Mucosa of stomach (tissue), 1 donor: ENCODE data around the gene NASP.

Experiments
- H3K27me3 ChIP-seq: one replicate; pipeline ENCODE4 v1.7.0; 2013; ENCODE audit warnings: mild to moderate bottlenecking, low read length; ENCODE audit not compliant: control insufficient read depth, insufficient read depth
- H3K36me3 ChIP-seq: one replicate; pipeline ENCODE4 v1.7.0; 2013; ENCODE audit warnings: low read length; ENCODE audit not compliant: control insufficient read depth, insufficient read depth
- H3K4me1 ChIP-seq: one replicate; pipeline ENCODE4 v1.7.0; 2013; ENCODE audit warnings: mild to moderate bottlenecking, low read length; ENCODE audit not compliant: control insufficient read depth, insufficient read depth
- H3K4me3 ChIP-seq: one replicate; pipeline ENCODE4 v1.7.0; 2013; ENCODE audit warnings: low read length
- H3K9ac ChIP-seq: one replicate; pipeline ENCODE4 v1.7.0; 2013; ENCODE audit warnings: mild to moderate bottlenecking, low read length, moderate library complexity
- H3K9me3 ChIP-seq: one replicate; pipeline ENCODE4 v1.7.0; 2013; ENCODE audit warnings: mild to moderate bottlenecking, low read length, moderate library complexity; ENCODE audit not compliant: control insufficient read depth
- donor health status: Pancreatic carcinoma.

The NASP gene

DNA sequence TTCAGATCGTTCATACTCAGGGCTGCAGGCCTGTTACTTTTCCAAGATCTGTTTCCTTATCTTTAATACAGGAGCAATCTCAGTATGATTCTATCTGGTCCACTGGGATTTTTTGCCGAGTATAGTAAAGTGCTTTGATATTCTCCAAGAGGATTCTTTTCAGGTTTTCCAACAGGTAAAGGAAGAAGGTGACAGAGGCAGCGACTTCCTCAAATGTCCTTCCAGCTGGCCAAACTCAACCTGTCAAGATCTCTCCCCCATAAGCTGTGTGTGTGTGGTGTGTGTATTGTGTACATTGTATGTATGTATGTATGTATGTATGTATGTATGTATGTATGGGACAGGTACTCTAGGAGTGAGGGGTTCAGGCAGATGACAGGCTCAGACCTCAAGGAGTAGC lies 32.2 kb upstream of the NASP start:
- peak overlapping the region; percentile 84 for H3K9ac ChIP-seq
- H3K4me1 ChIP-seq: peaks cover 28% of the 10 kb centered on the region
- H3K36me3 ChIP-seq: no peaks in the 10 kb centered on the region
- H3K27me3 ChIP-seq: no peaks in the 10 kb centered on the region
- peak overlapping the region; percentile 83 for H3K4me3 ChIP-seq
- no peaks in the 10 kb centered on the region for H3K9me3 ChIP-seq

DNA sequence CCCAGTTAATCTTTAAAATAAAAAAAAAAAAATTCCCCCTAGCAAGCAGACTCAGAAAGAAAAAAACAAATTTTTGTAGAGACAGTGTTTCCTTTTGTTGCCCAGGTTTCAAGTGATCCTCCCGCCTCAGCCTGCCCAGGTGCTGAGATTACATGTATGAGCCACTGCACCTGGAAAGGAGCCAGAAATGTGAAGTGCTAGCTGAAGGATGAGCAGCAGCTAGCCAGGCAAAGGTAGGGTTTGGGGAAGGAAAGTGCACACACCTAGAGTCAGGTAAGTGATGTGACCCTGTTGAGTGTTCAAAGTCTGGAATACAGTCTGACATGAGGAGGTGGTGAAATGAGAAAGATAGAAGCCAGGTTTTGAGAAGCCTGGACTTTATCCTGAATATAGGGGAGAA lies 31.5 kb upstream of the NASP start:
- peak overlapping the region; percentile 84 for H3K9ac ChIP-seq
- no peaks in the 10 kb centered on the region for H3K36me3 ChIP-seq
- H3K4me1 ChIP-seq: peaks cover 33% of the 10 kb centered on the region
- H3K9me3 ChIP-seq: no peaks in the 10 kb centered on the region
- H3K27me3 ChIP-seq: no peaks in the 10 kb centered on the region
- H3K4me3 ChIP-seq: peak overlapping the region; percentile 83

DNA sequence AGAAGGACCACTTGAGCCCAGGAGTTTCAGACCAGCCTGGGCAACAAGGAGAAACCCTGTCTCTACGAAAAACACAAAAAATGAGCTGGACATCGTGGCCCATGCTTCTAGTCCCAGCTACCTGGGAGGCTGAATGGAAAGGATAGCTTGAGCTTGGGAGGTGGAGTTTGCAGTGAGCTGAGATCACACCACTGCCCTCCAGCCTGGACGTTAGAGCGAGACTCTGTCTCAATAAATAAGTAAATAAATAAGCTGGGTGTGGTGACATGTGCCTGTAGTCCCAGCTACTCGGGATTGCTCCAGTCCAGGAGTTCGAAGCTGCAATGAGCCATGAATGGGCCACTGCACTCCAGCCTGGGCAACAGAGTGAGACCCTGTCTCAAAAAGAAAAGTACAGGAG lies 29.6 kb upstream of the NASP start:
- Histone ChIP-seq H3K4me3 (no peak overlapping the region), H3K4me1 (peaks cover 37% of the 10 kb centered on the region), H3K36me3 (no peaks in the 10 kb centered on the region), H3K9me3 (no peaks in the 10 kb centered on the region), H3K9ac (no peak overlapping the region), H3K27me3 (no peaks in the 10 kb centered on the region)

DNA sequence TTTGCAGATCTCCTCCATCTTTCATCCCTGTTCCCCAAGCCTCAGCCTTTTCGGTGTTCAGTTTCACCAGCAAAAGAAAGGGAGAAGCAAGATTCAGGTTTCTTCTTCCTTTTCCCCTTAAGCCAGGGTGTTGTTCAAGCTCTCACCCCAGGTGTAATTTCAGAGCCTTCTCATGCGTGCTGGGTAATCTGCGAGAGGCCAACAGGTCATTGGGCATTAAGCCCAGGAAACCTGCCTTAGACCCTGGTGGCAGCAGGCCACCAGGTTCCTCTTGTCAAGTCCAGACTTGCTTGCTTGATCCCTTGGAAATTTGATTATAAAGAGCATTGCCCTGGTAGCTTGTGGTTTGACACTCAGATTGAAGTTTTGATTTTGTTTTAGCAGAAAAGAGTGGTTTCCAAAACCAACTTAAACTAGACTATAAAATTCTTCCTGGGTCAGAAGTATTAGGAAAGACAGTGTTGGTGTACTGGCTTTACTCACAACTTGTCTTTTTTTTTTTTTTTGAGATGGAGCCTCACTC lies 26.4 kb upstream of the NASP start:
- Histone ChIP-seq H3K9ac (peak overlapping the region; percentile 43), H3K9me3 (no peaks in the 10 kb centered on the region), H3K4me3 (no peak overlapping the region), H3K4me1 (peaks cover 21% of the 10 kb centered on the region), H3K27me3 (no peaks in the 10 kb centered on the region), H3K36me3 (peaks cover 4% of the 10 kb centered on the region)

DNA sequence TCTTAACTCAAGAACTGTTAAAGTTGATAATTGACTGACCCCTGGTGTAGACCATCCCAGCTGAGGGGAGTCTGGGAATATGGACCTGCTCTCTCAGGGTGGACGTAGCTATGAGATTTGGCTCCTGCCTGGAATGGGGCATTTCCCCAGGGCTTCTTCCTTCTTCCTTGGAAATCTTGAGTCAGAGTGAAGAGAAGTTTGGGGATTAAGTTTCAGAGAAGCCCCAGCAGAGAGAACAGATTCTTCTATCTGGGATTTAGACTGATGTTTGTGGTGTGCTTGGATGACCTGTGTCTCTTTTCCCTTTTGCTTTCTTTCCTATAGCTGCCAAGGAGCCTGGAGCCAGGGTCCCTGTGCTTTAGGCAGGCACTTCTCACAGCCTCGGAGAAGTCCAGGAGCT lies 20.0 kb upstream of the NASP start:
- Histone ChIP-seq H3K4me3 (no peak overlapping the region), H3K4me1 (no peaks in the 10 kb centered on the region), H3K27me3 (no peaks in the 10 kb centered on the region), H3K9ac (no peak overlapping the region), H3K9me3 (no peaks in the 10 kb centered on the region), H3K36me3 (peaks cover 14% of the 10 kb centered on the region)

DNA sequence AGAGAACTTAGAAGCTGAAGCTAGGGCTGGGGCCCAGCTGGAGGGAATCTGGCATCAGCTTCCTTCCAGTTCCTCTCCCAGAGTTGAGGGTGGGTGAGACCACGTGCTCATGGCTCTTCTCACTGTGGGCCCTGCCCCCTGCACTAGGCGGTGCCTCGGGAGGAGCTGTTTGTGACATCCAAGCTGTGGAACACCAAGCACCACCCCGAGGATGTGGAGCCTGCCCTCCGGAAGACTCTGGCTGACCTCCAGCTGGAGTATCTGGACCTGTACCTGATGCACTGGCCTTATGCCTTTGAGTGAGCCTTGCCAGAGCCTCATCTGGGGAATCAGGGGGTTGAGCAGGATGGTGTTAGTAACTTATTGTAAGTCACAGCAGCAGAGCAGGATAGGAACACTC lies 17.1 kb upstream of the NASP start:
- Histone ChIP-seq H3K4me3 (no peak overlapping the region), H3K27me3 (no peaks in the 10 kb centered on the region), H3K4me1 (no peaks in the 10 kb centered on the region), H3K9ac (no peak overlapping the region), H3K36me3 (peaks cover 17% of the 10 kb centered on the region), H3K9me3 (no peaks in the 10 kb centered on the region)

DNA sequence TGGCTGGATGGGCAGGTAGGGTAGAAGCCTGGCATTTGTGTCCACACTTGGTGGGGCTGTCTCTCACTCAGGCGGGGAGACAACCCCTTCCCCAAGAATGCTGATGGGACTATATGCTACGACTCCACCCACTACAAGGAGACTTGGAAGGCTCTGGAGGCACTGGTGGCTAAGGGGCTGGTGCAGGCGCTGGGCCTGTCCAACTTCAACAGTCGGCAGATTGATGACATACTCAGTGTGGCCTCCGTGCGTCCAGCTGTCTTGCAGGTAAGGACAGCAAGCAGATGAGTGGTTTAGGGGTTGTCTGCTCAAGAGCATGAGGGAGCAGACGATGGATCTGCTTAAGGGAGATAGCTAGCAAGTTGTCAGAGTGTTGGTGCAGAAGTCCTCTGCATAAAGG lies 15.9 kb upstream of the NASP start:
- Histone ChIP-seq H3K36me3 (peaks cover 17% of the 10 kb centered on the region), H3K4me3 (no peak overlapping the region), H3K9ac (no peak overlapping the region), H3K9me3 (no peaks in the 10 kb centered on the region), H3K4me1 (no peaks in the 10 kb centered on the region), H3K27me3 (no peaks in the 10 kb centered on the region)

DNA sequence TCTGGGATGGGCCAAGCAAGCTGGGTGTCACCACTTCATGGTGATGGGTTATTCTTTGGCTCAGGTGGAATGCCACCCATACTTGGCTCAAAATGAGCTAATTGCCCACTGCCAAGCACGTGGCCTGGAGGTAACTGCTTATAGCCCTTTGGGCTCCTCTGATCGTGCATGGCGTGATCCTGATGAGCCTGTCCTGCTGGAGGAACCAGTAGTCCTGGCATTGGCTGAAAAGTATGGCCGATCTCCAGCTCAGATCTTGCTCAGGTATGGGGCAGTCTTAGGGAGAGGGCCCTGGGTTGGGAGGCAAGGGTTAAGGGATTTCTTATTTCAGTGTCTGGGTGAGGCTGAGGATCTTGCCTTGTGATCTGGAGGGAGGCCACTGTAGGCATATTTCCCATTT lies 15.4 kb upstream of the NASP start:
- no peak overlapping the region for H3K9ac ChIP-seq
- no peaks in the 10 kb centered on the region for H3K4me1 ChIP-seq
- H3K4me3 ChIP-seq: no peak overlapping the region
- H3K36me3 ChIP-seq: peaks cover 17% of the 10 kb centered on the region
- H3K9me3 ChIP-seq: no peaks in the 10 kb centered on the region
- no peaks in the 10 kb centered on the region for H3K27me3 ChIP-seq

DNA sequence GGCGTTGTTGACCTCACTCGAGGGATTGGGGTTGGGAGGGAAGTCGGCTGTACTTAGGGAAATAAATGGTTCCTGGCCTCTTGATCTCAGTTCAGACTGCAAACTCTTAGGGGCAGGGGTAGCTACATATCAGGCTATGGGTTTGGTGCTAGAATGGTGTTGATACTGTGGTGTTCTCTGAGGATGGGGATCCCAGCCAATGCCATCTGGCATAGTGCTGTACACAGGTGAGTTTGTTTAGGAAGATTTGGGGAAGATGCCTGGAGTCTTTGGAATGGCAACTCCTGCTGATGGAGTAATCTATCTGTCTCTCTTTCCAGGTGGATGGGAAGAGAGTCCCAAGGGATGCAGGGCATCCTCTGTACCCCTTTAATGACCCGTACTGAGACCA lies 14.3 kb upstream of the NASP start:
- no peak overlapping the region for H3K4me3 ChIP-seq
- H3K36me3 ChIP-seq: peaks cover 17% of the 10 kb centered on the region
- H3K27me3 ChIP-seq: no peaks in the 10 kb centered on the region
- H3K4me1 ChIP-seq: no peaks in the 10 kb centered on the region
- H3K9me3 ChIP-seq: no peaks in the 10 kb centered on the region
- H3K9ac ChIP-seq: no peak overlapping the region

DNA sequence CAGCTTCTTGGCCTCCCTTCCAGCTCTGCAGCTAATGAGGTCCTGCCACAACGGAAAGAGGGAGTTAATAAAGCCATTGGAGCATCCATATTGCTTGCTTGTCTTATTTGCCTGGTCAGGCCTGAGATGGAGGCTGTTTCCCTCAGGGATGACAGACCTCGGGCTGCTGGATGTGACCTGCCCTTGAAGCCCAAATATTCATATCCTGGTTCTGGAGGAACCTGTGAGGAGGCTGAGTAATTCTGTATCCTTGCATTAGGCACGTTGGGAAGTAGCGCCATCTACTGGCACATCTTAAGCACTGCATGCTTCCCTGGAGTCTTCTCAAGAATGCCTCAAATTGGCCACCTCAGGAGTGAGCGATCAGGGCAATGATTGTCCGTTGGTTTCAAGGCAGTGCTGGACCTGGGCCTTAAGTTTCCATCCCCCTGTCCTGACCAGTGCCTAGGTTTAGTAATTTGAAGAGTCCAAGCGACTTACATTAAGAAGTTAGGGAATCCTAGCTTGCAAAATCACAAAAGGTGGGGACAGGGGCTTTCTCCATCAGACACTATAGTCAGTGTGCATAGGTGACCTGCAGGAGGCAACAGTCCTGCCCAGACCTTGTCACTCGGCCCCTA lies 13.8 kb upstream of the NASP start:
- Histone ChIP-seq H3K4me3 (no peak overlapping the region), H3K9ac (no peak overlapping the region), H3K27me3 (no peaks in the 10 kb centered on the region), H3K36me3 (peaks cover 17% of the 10 kb centered on the region), H3K4me1 (no peaks in the 10 kb centered on the region), H3K9me3 (no peaks in the 10 kb centered on the region)

DNA sequence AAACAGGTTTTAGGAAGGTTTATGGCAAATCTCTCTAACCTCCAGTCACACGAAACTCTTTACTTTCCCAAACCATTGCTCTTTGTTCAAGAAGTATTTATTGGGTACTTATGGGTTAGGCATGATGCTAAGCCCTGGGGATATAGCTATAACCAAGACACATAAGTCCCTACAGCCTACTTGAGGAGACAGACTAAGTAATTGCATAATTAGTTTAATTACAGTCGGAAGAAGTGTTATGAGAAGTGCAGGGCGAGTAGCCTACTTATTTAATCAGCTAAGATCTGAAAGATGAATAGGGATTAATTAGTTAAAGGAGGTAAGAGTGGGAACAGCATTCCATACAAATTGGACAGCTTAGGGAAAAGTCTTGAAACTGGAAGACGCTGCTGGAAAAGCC lies 13.2 kb upstream of the NASP start:
- no peak overlapping the region for H3K9ac ChIP-seq
- no peaks in the 10 kb centered on the region for H3K9me3 ChIP-seq
- H3K4me1 ChIP-seq: no peaks in the 10 kb centered on the region
- no peak overlapping the region for H3K4me3 ChIP-seq
- no peaks in the 10 kb centered on the region for H3K27me3 ChIP-seq
- peaks cover 17% of the 10 kb centered on the region for H3K36me3 ChIP-seq

DNA sequence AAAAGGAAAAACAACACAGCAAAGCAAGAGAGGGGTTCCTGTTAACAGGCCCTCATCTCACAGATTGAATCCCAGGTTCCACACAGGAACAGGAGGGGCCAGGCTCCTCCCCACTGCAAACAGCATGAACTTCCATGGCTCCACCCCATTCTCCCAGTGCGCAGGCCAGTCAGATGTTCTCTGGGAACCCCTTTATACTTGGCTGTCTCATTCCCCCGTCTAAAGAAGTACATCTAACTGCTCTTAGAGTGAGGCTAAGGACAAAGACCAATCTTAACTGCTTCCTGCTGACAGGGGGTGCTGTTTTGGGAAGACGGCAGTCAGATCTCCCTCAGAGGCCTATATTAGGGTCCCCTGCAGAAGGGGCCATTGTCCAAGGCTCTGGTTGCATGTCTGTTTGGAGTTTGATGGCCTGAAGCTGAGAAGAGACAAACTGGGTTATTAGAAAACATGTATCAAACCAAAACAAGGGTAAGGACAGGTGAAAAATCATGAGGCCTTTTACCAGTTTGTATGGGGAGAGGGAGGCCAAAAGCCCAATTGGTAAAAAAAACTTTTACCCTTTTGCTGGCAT lies 10.5 kb upstream of the NASP start:
- H3K36me3 ChIP-seq: peaks cover 6% of the 10 kb centered on the region
- no peak overlapping the region for H3K4me3 ChIP-seq
- no peaks in the 10 kb centered on the region for H3K9me3 ChIP-seq
- no peak overlapping the region for H3K9ac ChIP-seq
- H3K27me3 ChIP-seq: no peaks in the 10 kb centered on the region
- H3K4me1 ChIP-seq: no peaks in the 10 kb centered on the region
